K562 (cell line): Measurements from ENCODE around the gene AGBL1. TPM values are rescaled to one million over a fixed set of nuclear protein-coding genes. Genes with fewer than 3 reads are reported as not detected.

Source experiments
- ATAC-seq: fragments of 200-7000 bp; cut with Tn5 transposase; 3 replicates; pipeline ENCODE4 v1.9.1; 2020; ENCODE audit warnings: moderate library complexity
- BruUV-seq: library from RNA; stranded (reverse); fragments of 400-500 nt; replicated peaks from 2 replicates; lab custom pipeline; 2021; lab: Mats Ljungman, UMichigan
- CTCF ChIA-PET: fragments of 300-600 bp; formaldehyde crosslinking; extraction: SDS; loops from one replicate; lab custom pipeline; 2021; ENCODE audit warnings: low intra/inter-chr PET ratio; lab: Yijun Ruan, JAX
- POLR2A ChIA-PET: fragments of 300-600, 350-650 bp; sonication (Branson Sonifier 250); formaldehyde crosslinking; extraction: SDS; loops from one replicate; lab custom pipeline; 2021; ENCODE audit warnings: antibody characterized with exemption, inconsistent platforms; lab: Yijun Ruan, JAX
- DNase-seq, 4 experiments: peaks; one replicate each; pipeline versions ENCODE4 v3.0.0 to v3.0.0-alpha.2; 2011 to 2018; ENCODE audit warnings: low spot score in 3 of 4, mixed read lengths in 3 of 4; ENCODE audit errors: extremely low read depth in 1 of 4
- FAIRE-seq: peaks from 2 replicates; lab custom pipeline; 2011; peaks lifted over from hg19 to GRCh38; lab: Jason Lieb, UNC
- H2AFZ ChIP-seq: 2 replicates; pipeline ENCODE4 v1.6.0; 2011; ENCODE audit warnings: low read depth, low read length, control low read depth, inconsistent platforms
- H3K27ac ChIP-seq: fragments of 200-600 bp; 3 replicates; pipeline ENCODE4 v1.8.0; 2011; ENCODE audit warnings: low read depth, mild to moderate bottlenecking, control low read depth, inconsistent platforms, low read length, moderate library complexity, mixed read lengths; ENCODE audit errors: extremely low read depth
- H3K27me3 ChIP-seq, 2 experiments: fragments of 300-600 bp in 1 of 2; 2 replicates in 1 of 2; 3 replicates in 1 of 2; pipeline versions ENCODE4 v1.6.0 to v1.8.0; 2011; ENCODE audit warnings: inconsistent platforms in 2 of 2, low read length in 2 of 2, mild to moderate bottlenecking in 1 of 2, mixed read lengths in 1 of 2, moderate library complexity in 1 of 2; ENCODE audit not compliant: control insufficient read depth in 2 of 2, insufficient read depth in 2 of 2
- H3K36me3 ChIP-seq: fragments of 300-600 bp; 3 replicates; pipeline ENCODE4 v1.8.0; 2011; ENCODE audit warnings: mild to moderate bottlenecking, low read length, inconsistent platforms; ENCODE audit not compliant: control insufficient read depth, insufficient read depth
- H3K4me1 ChIP-seq, 2 experiments: fragments of 200-600 bp in 1 of 2; replicated peaks in 1 of 2; 2 replicates in 1 of 2; 3 replicates in 1 of 2; pipeline versions ENCODE4 v1.5.1 to v1.8.0; 2011; ENCODE audit warnings: inconsistent platforms in 2 of 2, low read length in 2 of 2, mild to moderate bottlenecking in 1 of 2, mixed read lengths in 1 of 2, moderate library complexity in 1 of 2; ENCODE audit not compliant: control insufficient read depth in 2 of 2, insufficient read depth in 2 of 2
- H3K4me2 ChIP-seq: 2 replicates; pipeline ENCODE4 v1.6.1; 2011; ENCODE audit warnings: low read length, control low read depth, inconsistent platforms, mixed read lengths; ENCODE audit not compliant: insufficient read depth
- H3K4me3 ChIP-seq: fragments of 200-600 bp; sonication (generic), shearing (Covaris generic); 2 replicates; pipeline ENCODE4 v1.5.1; 2016; ENCODE audit warnings: control low read depth, inconsistent platforms
- H3K79me2 ChIP-seq: fragments of 200-600 bp; 3 replicates; pipeline ENCODE4 v1.8.0; 2011; ENCODE audit warnings: low read length, inconsistent platforms; ENCODE audit not compliant: control insufficient read depth, insufficient read depth
- H3K9ac ChIP-seq, 2 experiments: 2 replicates each; pipeline versions ENCODE4 v1.6.0 to v1.6.1; 2011; ENCODE audit warnings: low read depth in 2 of 2, low read length in 2 of 2, control low read depth in 1 of 2, inconsistent platforms in 1 of 2, mild to moderate bottlenecking in 1 of 2, mixed read lengths in 1 of 2; ENCODE audit not compliant: insufficient read depth in 1 of 2
- H3K9me1 ChIP-seq: one replicate; pipeline ENCODE4 v1.6.0; 2011; ENCODE audit warnings: inconsistent platforms, mild to moderate bottlenecking, low read length, moderate library complexity; ENCODE audit not compliant: control insufficient read depth, insufficient read depth
- H3K9me3 ChIP-seq: replicated peaks from 2 replicates; pipeline ENCODE4 v1.5.1; 2011; ENCODE audit warnings: low read depth, low read length, inconsistent platforms; ENCODE audit not compliant: control insufficient read depth, insufficient read depth
- H4K20me1 ChIP-seq: replicated peaks from 2 replicates; pipeline ENCODE4 v1.6.1; 2011; ENCODE audit warnings: low read length, inconsistent platforms, mixed read lengths; ENCODE audit not compliant: control insufficient read depth, insufficient read depth
- AFF1 ChIP-seq, 2 experiments: fragments of 450-650 bp; IDR thresholded peaks; 2 replicates each; pipeline ENCODE4 v1.6.1; 2018; ENCODE audit warnings: mild to moderate bottlenecking in 2 of 2, low read depth in 1 of 2; ENCODE audit not compliant: partially characterized antibody in 2 of 2
- CEBPG ChIP-seq, 3 experiments: fragments of 200-800 bp in 1 of 3; sonication (Bioruptor generic) in 1 of 3; sonication (generic) in 1 of 3; formaldehyde crosslinking in 1 of 3; IDR thresholded peaks in 2 of 3; conservative IDR thresholded peaks in 1 of 3; 2 replicates each; pipeline versions ENCODE4 v1.6.1 to v1.8.0; 2016 to 2022; ENCODE audit warnings: missing compliant biosample characterization in 2 of 3, missing genetic modification characterization in 2 of 3, mild to moderate bottlenecking in 1 of 3, missing genetic modification reagents in 1 of 3
- MEF2D ChIP-seq: conservative IDR thresholded peaks from 2 replicates; pipeline ENCODE4 v1.6.1; 2016; ENCODE audit warnings: low read depth, missing genetic modification characterization, missing compliant biosample characterization
- MXI1 ChIP-seq: IDR thresholded peaks from 2 replicates; pipeline ENCODE4 v1.6.1; 2011; ENCODE audit warnings: low read depth, mild to moderate bottlenecking, improper control_type of control experiment, low read length
- NONO ChIP-seq, 2 experiments: fragments of 200-400 bp in 1 of 2; fragments of 450-650 bp in 1 of 2; formaldehyde crosslinking in 1 of 2; IDR thresholded peaks; 2 replicates each; pipeline ENCODE4 v1.6.1; 2017; ENCODE audit warnings: low read depth in 2 of 2, mild to moderate bottlenecking in 2 of 2, moderate library complexity in 2 of 2, low read length in 1 of 2
- RFX7 ChIP-seq: fragments of 250-450 bp; sonication (Bioruptor Pico); IDR thresholded peaks from 2 replicates; pipeline ENCODE4 v1.5.1; 2021; ENCODE audit warnings: mild to moderate bottlenecking
- ZNF347 ChIP-seq: fragments of 450-650 bp; formaldehyde crosslinking; IDR thresholded peaks from 2 replicates; pipeline ENCODE4 v1.4.0; 2020; ENCODE audit warnings: low read depth, mild to moderate bottlenecking, moderate library complexity
- ZNF354B ChIP-seq: fragments of 250-450 bp; sonication (Bioruptor Pico); IDR thresholded peaks from 2 replicates; pipeline ENCODE4 v1.4.0; 2020
- ZNF384 ChIP-seq: IDR thresholded peaks from 2 replicates; pipeline ENCODE4 v1.6.1; 2012; ENCODE audit warnings: low read depth, low read length, improper control_type of control experiment
- ZNF444 ChIP-seq: fragments of 250-450 bp; sonication (Bioruptor Pico); IDR thresholded peaks from 2 replicates; pipeline ENCODE4 v1.4.0; 2020; ENCODE audit warnings: mild to moderate bottlenecking, moderate library complexity
- WGBS: fragments of 100-300 bp; shearing (Covaris generic); methylation state at CpG from one replicate; pipeline ENCODE4 v1.1.6; 2016; ENCODE audit warnings: low coverage, mixed read lengths; ENCODE audit not compliant: insufficient coverage; ENCODE audit errors: missing lambda C conversion rate; 5-methylcytosine and 5-hydroxymethylcytosine counted together
- in situ Hi-C: fragments of 300-500 bp; cut with MboI; formaldehyde crosslinking; loops from 4 replicates; pipeline ENCODE4 v1.15.0; 2018; ENCODE audit warnings: inconsistent platforms, mixed read lengths
- intact Hi-C: fragments of 100-400 bp; cut with micrococcal nuclease; formaldehyde crosslinking; loops from 2 replicates; pipeline ENCODE4 v1.14.2; 2022
- polyA plus RNA-seq, 8 experiments: library from polyadenylated mRNA; depleted of rRNA in 4 of 8; stranded (reverse) in 5 of 8; unstranded in 3 of 8; fragments of >200 nt; fragmentation: Nextera tagmentation in 2 of 8; fragmentation: Illumina TruSeq in 1 of 8; extraction: Ambion mirVana in 2 of 8; extraction: Trizol in 1 of 8; gene quantifications; 2 replicates each; pipeline versions ENCODE4 v1.2.1 to v1.2.3, GENCODE V29; 2011 to 2014; ENCODE audit warnings: inconsistent platforms in 1 of 8, missing spikeins in 1 of 8
- total RNA-seq, 7 experiments: library from RNA; depleted of rRNA in 6 of 7; stranded (reverse); fragments of >200 nt in 6 of 7; fragmentation: Illumina TruSeq in 2 of 7; extraction: Trizol in 2 of 7; gene quantifications; 2 replicates each; pipeline versions ENCODE4 v1.2.1 to v1.2.3, GENCODE V29; 2011 to 2021; ENCODE audit warnings: low replicate concordance in 1 of 7

Gene AGBL1
- total and polyA plus RNA-seq, 9 of the 15 experiments (the other 6 are each of a cell fraction or from before 2014, with no cell fraction given) = not detected

- TF ChIP-seq NONO (IDR thresholded peaks at IDR 0.05; ENCODE audit: low read depth in 2 of 2, low read length in 1 of 2) (no peak), RFX7 (no peak), ZNF354B (CRISPR knock-in tag) (no peak), CEBPG (CRISPR knock-in tag; IDR thresholded peaks at IDR 0.05) (no peak), CEBPG (tag; conservative IDR thresholded peaks at IDR 0.05 in 1 of 2, IDR thresholded peaks at IDR 0.05 in 1 of 2) (no peak)
These were observed 544.8 kb downstream of the AGBL1 start (continued) for GRCh38 chr15:86624261-86625036.

- no peak for DNase-seq
- H3K4me1 ChIP-seq = no peaks in the 10 kb centered on the region
- ChIA-PET POLR2A (interaction anchor here (0.6 kb wide), 1 partner anchor 1577 kb away, joined by 4 read pairs; no protein-coding TSS in a partner anchor), CTCF (no interaction called here)
- H3K9me3 ChIP-seq = no peaks in the 10 kb centered on the region
- H2AFZ ChIP-seq = no peak overlapping the region
- in situ Hi-C loops = no loop called here
- no peaks in the 10 kb centered on the region for H4K20me1 ChIP-seq
- H3K27ac ChIP-seq = no peak overlapping the region
- no peak overlapping the region for H3K4me2 ChIP-seq
- H3K36me3 ChIP-seq = no peaks in the 10 kb centered on the region
- H3K4me3 ChIP-seq = no peak overlapping the region
- H3K79me2 ChIP-seq = no peaks in the 10 kb centered on the region
- WGBS = 3% methylated on average over 7 of the region's 7 CpGs
- no peak for ATAC-seq
- no peaks in the 10 kb centered on the region for H3K27me3 ChIP-seq
- BruUV-seq = no TSS peak
- no peak overlapping the region for H3K9ac ChIP-seq
- intact Hi-C loops = no loop called here
- H3K9me1 ChIP-seq = no peaks in the 10 kb centered on the region
- no peak for FAIRE-seq
- TF ChIP-seq ZNF444 (CRISPR knock-in tag) (no peak), MXI1 (no peak), MEF2D (no peak), AFF1 (IDR thresholded peaks at IDR 0.05; ENCODE audit: low read depth in 1 of 2, partially characterized antibody in 2 of 2) (no peak), ZNF384 (no peak), ZNF347 (CRISPR knock-in tag) (no peak)
These were observed 550.0 kb downstream of the AGBL1 start for GRCh38 chr15:86629409-86630356.
